ENCODE results near the gene PACSIN2.

- TF ChIP-seq EZH2 (IDR thresholded peaks at IDR 0.05; ENCODE audit: low read depth) (no peak), CTCF (conservative IDR thresholded peaks at IDR 0.05) (no peak)
These were observed 23.4 kb upstream of the PACSIN2 start for GRCh38 chr22:43038325-43038724.
